OCI-LY7 (cell line): Measurements from ENCODE around the gene STAMBP. TPM values are rescaled to one million over a fixed set of nuclear protein-coding genes. Genes with fewer than 3 reads are reported as not detected.

Source experiments
- BruUV-seq: library from RNA; stranded (reverse); fragments of 400-500 nt; replicated peaks from 2 replicates; lab custom pipeline; 2021; lab: Mats Ljungman, UMichigan
- CTCF ChIA-PET: fragments of 300-600 bp; sonication (Branson Sonifier 250); formaldehyde crosslinking; loops from one replicate; lab custom pipeline; 2022; ENCODE audit warnings: antibody characterized with exemption; ENCODE audit not compliant: unreplicated experiment; lab: Charles Lee
- POLR2A ChIA-PET: fragments of 300-600 bp; sonication (Branson Sonifier 250); formaldehyde crosslinking; loops from one replicate; lab custom pipeline; 2022; ENCODE audit warnings: antibody characterized with exemption; lab: Charles Lee
- DNase-seq: peaks from one replicate; pipeline ENCODE4 v3.0.0-alpha.2; 2015; ENCODE audit warnings: low spot score
- H2AFZ ChIP-seq: fragments of 200-600 bp; sonication (generic), shearing (Covaris generic); 2 replicates; pipeline ENCODE4 v1.6.1; 2014; ENCODE audit warnings: mild to moderate bottlenecking, antibody characterized with exemption, low read length, moderate library complexity
- H3K27ac ChIP-seq: fragments of 200-600 bp; sonication (generic); 2 replicates; pipeline ENCODE4 v1.5.1; 2014; ENCODE audit warnings: mixed run types, low read depth, mild to moderate bottlenecking, moderate library complexity, low read length, inconsistent platforms; ENCODE audit not compliant: poor library complexity, severe bottlenecking
- H3K36me3 ChIP-seq: fragments of 200-600 bp; sonication (generic); 2 replicates; pipeline ENCODE4 v1.6.1; 2014; ENCODE audit warnings: mild to moderate bottlenecking, antibody characterized with exemption, low read length, moderate library complexity, mixed read lengths; ENCODE audit not compliant: insufficient read depth
- H3K4me1 ChIP-seq: fragments of 200-600 bp; sonication (generic); 2 replicates; pipeline ENCODE4 v1.5.1; 2014; ENCODE audit warnings: mild to moderate bottlenecking, low read length; ENCODE audit not compliant: insufficient read depth, poor library complexity, severe bottlenecking
- H3K4me2 ChIP-seq: fragments of 200-600 bp; sonication (generic); 2 replicates; pipeline ENCODE4 v1.6.1; 2014; ENCODE audit warnings: mild to moderate bottlenecking, low read length
- H3K4me3 ChIP-seq: fragments of 200-600 bp; sonication (generic); 2 replicates; pipeline ENCODE4 v1.5.1; 2014; ENCODE audit warnings: mild to moderate bottlenecking, low read depth, low read length; ENCODE audit not compliant: poor library complexity, severe bottlenecking
- H3K79me2 ChIP-seq: fragments of 200-600 bp; sonication (generic); 2 replicates; pipeline ENCODE4 v1.6.1; 2016; ENCODE audit warnings: low read depth, mild to moderate bottlenecking, low read length, moderate library complexity, mixed read lengths; ENCODE audit not compliant: insufficient read depth
- H3K9me2 ChIP-seq: fragments of 200-600 bp; sonication (generic); 2 replicates; pipeline ENCODE4 v1.6.1; 2016; ENCODE audit warnings: mild to moderate bottlenecking, low read length, mixed read lengths; ENCODE audit not compliant: insufficient read depth
- H3K9me3 ChIP-seq: fragments of 200-600 bp; sonication (generic); 2 replicates; pipeline ENCODE4 v1.6.1; 2014; ENCODE audit warnings: mild to moderate bottlenecking, mixed run types, low read length, mixed read lengths
- H4K20me1 ChIP-seq: fragments of 200-600 bp; sonication (generic); 2 replicates; pipeline ENCODE4 v1.6.1; 2014; ENCODE audit warnings: mild to moderate bottlenecking, antibody characterized with exemption, low read length, moderate library complexity, mixed read lengths; ENCODE audit not compliant: insufficient read depth
- CTCF ChIP-seq: fragments of 200-600 bp; sonication (generic); conservative IDR thresholded peaks from 2 replicates; pipeline ENCODE4 v1.5.1; 2014; ENCODE audit warnings: mild to moderate bottlenecking, antibody characterized with exemption, low read length, moderate library complexity, mixed read lengths
- EZH2phosphoT487 ChIP-seq: fragments of 200-600 bp; sonication (generic); IDR thresholded peaks from 2 replicates; pipeline ENCODE4 v1.6.1; 2018; ENCODE audit warnings: low read depth, borderline replicate concordance, mild to moderate bottlenecking, mixed run types, antibody characterized with exemption, low read length, moderate library complexity, mixed read lengths
- intact Hi-C: fragments of 100-400 bp; cut with micrococcal nuclease; formaldehyde crosslinking; loops from one replicate; pipeline ENCODE4 v1.10.0; 2022; ENCODE audit not compliant: unreplicated experiment
- total RNA-seq, 2 experiments: library from RNA; depleted of rRNA in 1 of 2; stranded (reverse); fragments of >200 nt in 1 of 2; shearing (Covaris generic) in 1 of 2; gene quantifications; 2 replicates each; pipeline ENCODE4 v1.2.3, GENCODE V29; 2014 to 2022

STAMBP gene
- total RNA-seq, 2 experiments from 2014 or later = 27.2 to 43.7 TPM

GRCh38 chr2:73913414-73914054 is 84.8 kb downstream of the STAMBP start:
- no peak for TF ChIP-seq EZH2phosphoT487
- H3K4me2 ChIP-seq = no peak overlapping the region
- no peak overlapping the region for H3K4me3 ChIP-seq
- intact Hi-C loops = no loop called here
- H3K27ac ChIP-seq = no peak overlapping the region
- H4K20me1 ChIP-seq = no peaks in the 10 kb centered on the region
- H2AFZ ChIP-seq = no peak overlapping the region
- H3K36me3 ChIP-seq = no peaks in the 10 kb centered on the region
- H3K79me2 ChIP-seq = no peaks in the 10 kb centered on the region
- no TSS peak for BruUV-seq
- CTCF ChIA-PET = no interaction called here
- no peaks in the 10 kb centered on the region for H3K9me2 ChIP-seq
- POLR2A ChIA-PET = no interaction called here
- DNase-seq = no peak
- H3K9me3 ChIP-seq = no peaks in the 10 kb centered on the region
- no peaks in the 10 kb centered on the region for H3K4me1 ChIP-seq

DNA sequence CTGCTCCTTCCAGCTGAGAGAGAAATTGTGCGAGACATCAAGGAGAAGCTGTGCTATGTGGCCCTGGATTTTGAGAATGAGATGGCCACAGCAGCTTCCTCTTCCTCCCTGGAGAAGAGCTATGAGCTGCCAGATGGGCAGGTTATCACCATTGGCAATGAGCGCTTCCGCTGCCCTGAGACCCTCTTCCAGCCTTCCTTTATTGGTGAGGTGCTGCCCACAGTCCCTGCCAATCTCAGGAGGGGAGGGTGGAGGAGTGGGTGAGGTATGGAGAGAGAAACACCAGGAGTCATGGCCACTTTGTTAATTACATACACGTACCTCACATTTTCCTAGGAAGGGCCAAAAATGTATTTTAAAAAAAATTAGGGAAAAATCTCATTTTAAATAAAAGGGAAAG is 85.9 kb downstream of the STAMBP start:
- BruUV-seq = no TSS peak
- Histone ChIP-seq H3K36me3 (no peaks in the 10 kb centered on the region), H3K79me2 (no peaks in the 10 kb centered on the region), H4K20me1 (no peaks in the 10 kb centered on the region), H3K27ac (no peak overlapping the region), H3K9me2 (no peaks in the 10 kb centered on the region), H3K4me2 (no peak overlapping the region), H3K9me3 (no peaks in the 10 kb centered on the region), H2AFZ (no peak overlapping the region), H3K4me3 (no peak overlapping the region), H3K4me1 (no peaks in the 10 kb centered on the region)
- ChIA-PET POLR2A (no interaction called here), CTCF (no interaction called here)
- TF ChIP-seq CTCF (no peak), EZH2phosphoT487 (no peak)
- intact Hi-C loops = no loop called here
- DNase-seq = no peak

GRCh38 chr2:73915437-73915993 is 86.8 kb downstream of the STAMBP start:
- ChIA-PET POLR2A (interaction anchor here (0.6 kb wide), 1 partner anchor 94 kb away, joined by 4 read pairs; no protein-coding TSS in a partner anchor), CTCF (no interaction called here)
- no TSS peak for BruUV-seq
- DNase-seq = no peak
- H3K79me2 ChIP-seq = no peaks in the 10 kb centered on the region
- no peak overlapping the region for H2AFZ ChIP-seq
- intact Hi-C loops = no loop called here
- no peaks in the 10 kb centered on the region for H3K4me1 ChIP-seq
- no peak overlapping the region for H3K4me3 ChIP-seq
- H3K9me2 ChIP-seq = no peaks in the 10 kb centered on the region
- no peak for TF ChIP-seq EZH2phosphoT487
- no peak for TF ChIP-seq CTCF
- H3K36me3 ChIP-seq = no peaks in the 10 kb centered on the region
- H4K20me1 ChIP-seq = no peaks in the 10 kb centered on the region
- no peaks in the 10 kb centered on the region for H3K9me3 ChIP-seq
- H3K27ac ChIP-seq = no peak overlapping the region
- H3K4me2 ChIP-seq = no peak overlapping the region
